Measurements from ENCODE around the gene OR8J1. TPM values are rescaled to one million over a fixed set of nuclear protein-coding genes. Genes with fewer than 3 reads are reported as not detected.
"Not testable (repeated sequence)": the region's sequence is repeated elsewhere in the genome, so short reads cannot be mapped to it uniquely, and the experiment has no call there.

OR8J1 gene
- total and polyA plus RNA-seq, 12 donors, result not detected

- no peaks in the 10 kb centered on the region for H3K36me3 ChIP-seq
- 78 to 81% methylated on average over 2 of the region's 2 CpGs for WGBS, 2 donors
- H3K27me3 ChIP-seq, result no peaks in the 10 kb centered on the region
- H3K4me3 ChIP-seq, result no peak overlapping the region
- H3K9me3 ChIP-seq, result peaks cover 0 to 8% (median 0%) of the 10 kb centered on the region in 11 donors
- H3K27ac ChIP-seq, result no peak overlapping the region
- ATAC-seq (no peak), DNase-seq (no peak)
- intact Hi-C loops (cut with DNase I), result no loop called here
- no peaks in the 10 kb centered on the region for H3K4me1 ChIP-seq
- no peak for TF ChIP-seq CTCF (IDR thresholded peaks at IDR 0.05)
Measured at GRCh38 chr11:56380120-56380519, 26.0 kb downstream of the OR8J1 start.

GRCh38 chr11:56394381-56394780 lies 40.3 kb downstream of the OR8J1 start:
- H3K27ac ChIP-seq, result no peak overlapping the region
- no peak overlapping the region for H3K4me3 ChIP-seq
- H3K36me3 ChIP-seq, result no peaks in the 10 kb centered on the region
- ATAC-seq (no peak), DNase-seq (no peak)
- intact Hi-C loops (cut with DNase I), result loop anchor here in 1 of 10 donors (5.0 kb wide), 1 partner anchor 1337 kb away; no protein-coding TSS in a partner anchor
- H3K9me3 ChIP-seq, result peaks cover 0 to 3% (median 0%) of the 10 kb centered on the region in 11 donors
- 81 to 88% methylated on average over 3 of the region's 3 CpGs for WGBS, 2 donors
- H3K27me3 ChIP-seq, result no peaks in the 10 kb centered on the region
- no peak for TF ChIP-seq CTCF (IDR thresholded peaks at IDR 0.05)
- no peaks in the 10 kb centered on the region for H3K4me1 ChIP-seq

GRCh38 chr11:56396047-56396446 lies 42.0 kb downstream of the OR8J1 start:
- intact Hi-C loops (cut with DNase I), result no loop called here
- Histone ChIP-seq H3K27me3 (no peaks in the 10 kb centered on the region), H3K27ac (no peak overlapping the region), H3K4me1 (no peaks in the 10 kb centered on the region), H3K9me3 (peaks cover 0 to 5% (median 0%) of the 10 kb centered on the region in 11 donors), H3K4me3 (no peak overlapping the region), H3K36me3 (no peaks in the 10 kb centered on the region)
- ATAC-seq (no peak), DNase-seq (no peak)
- 63 to 67% methylated on average over 3 of the region's 3 CpGs for WGBS, 2 donors
- no peak for TF ChIP-seq CTCF (IDR thresholded peaks at IDR 0.05)

GRCh38 chr11:56401858-56402461 lies 47.9 kb downstream of the OR8J1 start:
- H3K27me3 ChIP-seq; ATAC-seq; intact Hi-C loops (cut with DNase I); H3K4me1 ChIP-seq; H3K4me3 ChIP-seq; H3K27ac ChIP-seq; DNase-seq; H3K36me3 ChIP-seq: not testable (repeated sequence)
- WGBS, 2 donors, result 92 to 94% methylated on average over 27 of the region's 27 CpGs
- H3K9me3 ChIP-seq, result peaks cover 0 to 46% (median 0%) of the 10 kb centered on the region in 11 donors

- no peak for DNase-seq
- H3K9me3 ChIP-seq, result peaks cover 0 to 46% (median 0%) of the 10 kb centered on the region in 11 donors
- intact Hi-C loops (cut with DNase I), result no loop called here
- no peak for ATAC-seq
- no peak overlapping the region for H3K4me3 ChIP-seq
- no peaks in the 10 kb centered on the region for H3K27me3 ChIP-seq
- no peak for TF ChIP-seq CTCF (IDR thresholded peaks at IDR 0.05)
- no peaks in the 10 kb centered on the region for H3K36me3 ChIP-seq
- H3K4me1 ChIP-seq, result no peaks in the 10 kb centered on the region
- no peak overlapping the region for H3K27ac ChIP-seq
- WGBS, 2 donors, result 86 to 90% methylated on average over 2 of the region's 2 CpGs
Measured at GRCh38 chr11:56404393-56404792, 50.3 kb downstream of the OR8J1 start.

Data from heart right ventricle (tissue), 16 donors.